Suppressor macrophage (primary cell): ENCODE measurements around the gene RIT1.
"Not testable (repeated sequence)": the region's sequence is repeated elsewhere in the genome, so short reads cannot be mapped to it uniquely, and the experiment has no call there.

Experiments
- DNase-seq, 4 experiments: peaks; one replicate each; pipeline ENCODE4 v3.0.0-alpha.2; 2020 to 2022

The RIT1 gene

DNA sequence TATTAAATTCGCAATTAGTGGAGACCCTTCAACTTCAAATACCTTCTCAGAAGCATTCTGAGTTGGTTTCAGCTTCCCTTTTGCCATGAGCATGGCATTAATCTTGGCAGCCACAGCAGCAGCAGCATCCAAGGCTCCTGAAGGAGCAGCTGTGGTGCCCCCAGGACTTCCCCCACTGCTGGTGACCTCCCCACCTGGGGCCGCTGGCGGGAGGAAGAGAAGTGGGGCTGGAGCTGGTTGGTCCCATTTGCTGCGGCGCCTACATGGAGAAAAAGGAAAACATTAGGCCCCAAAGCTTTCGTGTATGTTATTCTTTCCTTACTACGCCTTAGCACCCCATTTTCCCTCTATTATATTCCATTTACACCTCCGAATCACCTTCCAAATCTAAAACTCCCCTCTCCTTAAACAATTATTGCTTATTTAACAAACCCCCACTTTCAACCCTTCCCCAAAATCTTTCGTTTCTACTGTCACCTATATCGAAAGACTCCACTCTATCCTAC is 22.5 kb upstream of the RIT1 start:
- peak in 3 of 4 experiments; percentile 22 to 45 (median 25) for DNase-seq

GRCh38 chr1:155932487-155932886 is 21.3 kb upstream of the RIT1 start:
- no peak for DNase-seq

DNA sequence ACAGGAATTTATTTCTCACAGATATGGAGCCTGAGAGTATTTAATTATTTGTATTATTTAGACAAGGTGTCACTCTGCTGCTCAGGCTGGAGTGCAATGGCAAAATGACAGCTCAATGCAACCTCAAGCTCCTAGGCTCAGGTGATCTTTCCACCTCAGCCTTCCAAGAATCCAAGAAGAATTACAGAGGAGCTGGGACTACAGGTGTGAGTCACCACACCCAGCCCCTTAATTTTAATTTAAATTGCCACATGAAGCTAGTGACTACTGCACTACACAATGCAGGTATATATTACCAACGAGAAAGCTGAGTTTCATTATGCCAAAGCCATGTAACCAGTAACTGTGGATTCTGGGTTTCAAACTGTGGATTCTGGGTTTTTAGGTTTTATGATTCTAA is 20.9 kb upstream of the RIT1 start:
- DNase-seq: no peak

DNA sequence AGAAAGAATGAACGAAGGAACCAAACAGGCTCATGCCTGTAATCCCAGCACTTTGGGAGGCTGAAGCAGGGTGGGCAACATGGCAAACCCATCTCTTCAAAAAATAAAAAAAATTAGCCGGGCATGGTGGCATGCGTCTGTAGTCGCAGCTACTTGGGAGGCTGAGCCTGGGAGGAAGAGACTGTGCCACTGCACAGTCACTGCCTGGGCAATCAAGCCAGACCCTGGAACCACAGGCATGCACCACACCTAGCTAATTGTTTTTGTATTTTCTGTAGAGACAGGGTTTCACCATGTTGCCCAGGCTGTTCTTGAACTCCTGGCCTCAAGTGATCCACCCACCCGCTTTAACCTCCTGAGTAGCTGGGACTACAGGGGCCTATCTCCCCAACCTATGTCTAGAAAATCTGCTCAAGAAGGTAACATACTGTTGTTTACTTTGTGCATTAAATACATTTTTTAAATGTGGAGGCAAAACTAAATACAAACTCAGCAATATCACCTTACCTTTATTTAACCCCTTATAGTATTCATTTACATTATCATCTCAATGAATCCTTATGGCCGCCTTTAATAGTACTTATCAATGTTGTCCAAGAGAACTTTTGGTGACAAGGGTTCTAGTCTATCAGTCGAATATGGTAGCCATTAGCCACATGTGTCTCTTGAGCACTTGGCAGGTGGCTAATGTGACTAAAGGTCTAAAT is 20.3 kb upstream of the RIT1 start:
- DNase-seq: no peak

GRCh38 chr1:155930725-155931124 is 19.6 kb upstream of the RIT1 start:
- not testable (repeated sequence) for DNase-seq

DNA sequence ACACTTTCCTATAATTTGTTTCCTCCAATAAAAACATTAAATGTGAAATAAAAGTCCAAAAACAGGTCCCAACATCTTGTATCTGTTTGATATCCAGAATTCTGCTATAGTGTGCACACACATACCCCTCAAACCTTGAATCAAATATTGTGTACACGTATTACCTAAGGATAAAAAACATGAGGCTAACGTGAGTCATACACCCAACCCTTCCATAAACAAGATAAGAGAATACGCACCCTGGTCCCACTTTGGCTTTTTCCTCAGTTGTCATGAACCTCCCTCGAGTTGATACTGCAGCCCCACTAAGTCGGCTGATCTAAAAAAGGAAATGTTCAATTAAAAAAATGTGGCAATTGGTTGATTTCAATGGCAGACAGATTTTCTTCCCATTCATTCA is 17.9 kb upstream of the RIT1 start:
- no peak for DNase-seq

DNA sequence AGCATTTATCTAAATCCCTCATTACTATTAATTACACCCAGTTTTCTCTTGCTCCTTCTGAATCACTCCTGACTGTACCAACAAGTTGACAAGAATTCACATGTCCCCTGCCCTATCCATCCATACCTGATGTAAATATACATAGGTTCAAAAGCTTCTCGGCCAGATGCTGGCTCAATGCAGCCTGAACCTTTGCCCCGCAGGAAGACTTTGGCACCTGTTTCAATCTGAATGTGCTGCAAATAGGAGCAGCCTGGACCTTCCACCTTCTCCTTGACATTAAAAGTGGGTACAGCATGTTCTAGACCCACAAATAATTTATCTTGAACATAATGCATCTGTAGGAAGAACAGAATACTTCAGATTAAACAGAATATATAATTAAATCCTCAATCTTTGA is 14.4 kb upstream of the RIT1 start:
- DNase-seq: no peak

DNA sequence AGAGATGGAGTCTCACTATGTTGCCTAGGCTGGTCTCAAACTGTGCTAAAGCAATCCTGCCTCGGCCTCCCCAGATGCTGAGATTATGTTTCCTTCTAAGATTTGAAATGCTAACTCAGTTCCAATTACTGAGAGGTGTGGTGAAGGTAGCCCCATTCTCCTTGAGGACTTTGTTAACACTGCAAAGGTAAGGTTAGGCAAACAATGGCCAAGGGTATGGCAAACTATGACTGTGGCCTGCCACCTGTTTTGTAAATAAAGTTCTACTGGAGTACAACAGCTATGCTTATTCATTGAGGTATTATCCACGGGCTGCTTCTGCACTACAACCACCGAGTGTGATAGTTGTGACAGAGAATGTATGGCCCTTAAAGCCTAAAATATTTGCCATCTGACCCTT is 9.6 kb upstream of the RIT1 start:
- no peak for DNase-seq

DNA sequence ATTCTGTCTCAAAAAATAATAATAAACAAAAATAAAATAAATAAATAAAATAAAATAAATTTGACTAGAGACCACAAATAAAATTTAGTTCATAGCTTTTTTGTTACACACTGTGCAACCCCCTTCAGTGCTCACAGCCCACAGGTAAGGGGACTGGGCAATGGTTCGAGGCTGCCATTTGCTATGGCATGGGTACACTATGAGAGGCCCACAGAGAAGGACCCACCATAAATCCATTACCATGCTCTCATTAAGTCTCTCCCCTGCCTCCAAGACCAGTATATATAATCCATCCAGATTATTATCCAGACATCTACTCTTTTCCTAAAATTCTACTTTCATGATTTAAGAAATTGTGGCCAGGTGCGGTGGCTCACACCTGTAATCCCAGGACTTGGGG is 8.7 kb upstream of the RIT1 start:
- no peak for DNase-seq

DNA sequence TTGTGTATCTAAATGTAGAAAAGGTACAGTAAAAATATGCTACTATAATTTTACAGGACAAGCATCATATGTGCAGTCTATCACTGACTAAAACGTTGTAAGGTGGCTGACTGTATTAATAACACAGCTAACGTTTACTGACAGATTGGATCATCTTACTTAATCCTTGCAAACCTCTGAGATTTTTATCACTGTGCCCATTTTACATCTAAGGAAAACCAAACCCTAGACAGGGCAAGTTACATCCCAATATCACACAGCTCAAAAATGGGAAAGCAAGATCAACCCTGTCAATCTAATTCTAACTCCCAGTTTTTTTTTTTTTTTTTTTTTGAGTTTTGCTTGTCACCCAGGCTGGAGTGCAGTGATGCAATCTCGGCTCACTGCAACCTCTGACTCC is 7.5 kb upstream of the RIT1 start:
- DNase-seq: no peak

- no peak for DNase-seq
Observed at GRCh38 chr1:155913969-155914757, 3.0 kb upstream of the RIT1 start.

DNA sequence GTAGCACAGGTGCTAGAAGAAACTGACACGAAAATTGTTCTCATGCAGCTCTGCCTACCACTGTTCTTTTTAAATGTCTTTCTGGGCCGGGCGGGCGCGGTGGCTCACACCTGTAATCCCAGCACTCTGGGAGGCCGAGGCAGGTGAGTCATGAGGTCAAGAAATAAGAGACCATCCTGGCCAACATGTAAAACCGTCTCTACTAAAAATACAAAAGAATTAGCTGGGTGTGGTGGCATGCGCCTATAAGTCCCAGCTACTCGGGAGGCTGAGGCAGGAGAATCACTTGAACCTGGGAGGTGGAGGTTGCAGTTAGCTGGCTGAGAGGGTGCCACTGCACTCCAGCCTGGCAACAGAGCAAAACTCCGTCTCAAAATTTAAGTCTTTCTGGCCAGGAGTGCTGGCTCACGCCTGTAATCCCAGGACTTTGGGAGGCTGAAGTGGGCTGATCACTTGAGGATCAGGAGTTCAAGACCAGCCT is 947 bp upstream of the RIT1 start:
- DNase-seq: no peak

- peak; percentile 29 to 50 (median 40) for DNase-seq
Observed at GRCh38 chr1:155910621-155911121, 478 bp downstream of the RIT1 start.

DNA sequence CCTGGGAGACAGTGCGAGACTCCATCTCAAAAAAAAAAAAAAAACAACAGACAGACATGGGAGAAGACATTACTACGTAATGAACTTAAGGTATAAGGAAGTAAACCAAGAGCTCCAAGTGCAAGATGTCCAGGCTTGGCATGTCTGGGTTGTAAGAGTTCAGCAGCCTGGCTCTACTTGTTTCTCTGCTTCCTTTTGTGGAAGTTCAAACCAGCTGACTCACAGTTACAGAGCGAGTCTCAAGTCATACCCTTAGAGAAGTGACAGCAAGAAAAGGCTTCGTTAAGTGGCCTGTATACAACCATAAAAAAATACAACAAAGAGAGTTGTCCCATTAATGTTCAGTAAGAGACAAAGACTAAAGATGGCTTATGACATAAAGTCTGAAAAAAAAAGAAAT is 1.3 kb downstream of the RIT1 start:
- DNase-seq: peak; percentile 87 to 95 (median 90)

GRCh38 chr1:155904261-155904660 is 6.9 kb downstream of the RIT1 start:
- DNase-seq: no peak

GRCh38 chr1:155900161-155900560 is 11.0 kb downstream of the RIT1 start:
- no peak for DNase-seq

GRCh38 chr1:155899683-155900082 is 11.5 kb downstream of the RIT1 start:
- no peak for DNase-seq

- DNase-seq: no peak
Observed at GRCh38 chr1:155898888-155899287, 12.3 kb downstream of the RIT1 start.

DNA sequence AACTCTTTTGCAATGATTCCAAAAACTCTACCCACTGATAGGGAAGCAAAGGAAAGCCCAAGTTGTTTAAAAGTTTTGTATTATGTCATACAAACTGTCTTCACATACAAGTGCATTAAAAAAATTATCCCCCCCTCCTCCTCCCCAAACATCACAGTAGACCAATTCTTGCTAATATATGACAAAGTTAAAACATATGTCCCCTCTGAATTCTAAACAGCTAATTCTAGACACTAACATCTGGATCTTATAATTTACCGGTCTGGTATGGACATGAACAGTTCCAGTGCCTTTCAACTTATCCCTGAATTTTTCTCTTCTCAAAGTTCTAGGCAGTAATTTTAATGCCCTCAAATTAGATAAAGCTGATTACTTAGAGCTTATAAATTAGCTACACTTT is 13.4 kb downstream of the RIT1 start:
- DNase-seq: no peak

GRCh38 chr1:155896476-155896875 is 14.7 kb downstream of the RIT1 start:
- not testable (repeated sequence) for DNase-seq

DNA sequence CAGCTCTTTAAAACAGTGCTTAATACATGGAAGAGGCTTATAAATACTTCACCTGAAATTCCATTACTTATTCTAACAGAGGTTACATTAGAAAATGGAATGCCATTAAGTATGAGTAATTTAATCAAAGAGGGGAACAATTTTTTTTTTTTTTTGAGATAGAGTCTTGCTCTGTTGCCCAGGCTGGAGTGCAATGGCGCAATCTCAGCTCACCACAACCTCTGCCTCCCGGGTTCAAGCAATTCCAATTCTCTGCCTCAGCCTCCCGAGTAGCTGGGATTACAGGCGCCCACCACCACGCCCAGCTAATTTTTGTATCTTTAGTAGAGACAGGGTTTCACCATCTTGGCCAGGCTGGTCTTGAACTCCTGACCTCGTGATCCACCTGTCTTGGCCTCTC is 15.5 kb downstream of the RIT1 start:
- not testable (repeated sequence) for DNase-seq

DNA sequence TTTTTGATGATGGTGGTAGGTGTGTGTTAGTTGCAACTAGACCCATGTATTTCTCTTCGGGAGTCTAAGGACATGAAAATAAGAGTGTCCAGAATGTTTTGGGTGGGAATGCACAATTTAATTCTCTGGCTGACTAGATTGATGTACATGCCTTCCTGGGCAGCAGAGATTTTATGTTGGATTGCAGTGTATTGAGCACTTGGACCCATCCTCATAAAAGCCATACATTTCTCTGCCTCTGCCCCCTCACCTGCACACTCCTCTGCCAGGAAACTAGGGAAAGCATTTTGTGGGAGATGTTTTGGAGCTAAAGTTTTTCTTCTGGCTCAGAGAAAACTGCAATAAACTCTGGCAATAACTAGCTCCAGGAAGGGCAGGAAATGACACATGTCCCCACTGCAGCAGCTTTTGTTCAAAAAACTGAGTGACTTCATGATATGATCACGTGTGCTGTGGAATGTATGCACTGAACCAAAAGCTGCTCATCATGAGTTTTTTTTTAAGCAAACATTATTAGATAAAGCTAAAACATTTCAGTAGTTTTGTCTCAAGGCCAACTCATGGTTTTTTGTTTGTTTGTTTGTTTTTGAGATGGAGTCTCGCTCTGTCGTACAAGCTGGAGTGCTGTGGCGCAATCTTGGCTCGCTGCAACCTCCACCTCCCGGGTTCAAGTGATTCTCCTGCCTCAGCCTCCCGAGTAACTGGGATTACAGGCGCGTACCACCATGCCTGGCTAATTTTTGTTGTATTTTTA is 17.6 kb downstream of the RIT1 start:
- DNase-seq: peak; percentile 58 to 83 (median 69)

- DNase-seq: no peak
Observed at GRCh38 chr1:155892796-155893195, 18.4 kb downstream of the RIT1 start.
